Hindlimb muscle (tissue), 1 donor: ENCODE results near the gene ALOX15. TPM values are rescaled to one million over a fixed set of nuclear protein-coding genes. Genes with fewer than 3 reads are reported as not detected.
"Not testable (repeated sequence)": the region's sequence is repeated elsewhere in the genome, so short reads cannot be mapped to it uniquely, and the experiment has no call there.

Source experiments
- DNase-seq: peaks from one replicate; pipeline ENCODE4 v3.0.0-alpha.2; 2013
- polyA plus RNA-seq: library from polyadenylated mRNA; unstranded; fragments of 120-200 nt; gene quantifications from one replicate; pipeline ENCODE4 v1.2.1, GENCODE V29; 2013; ENCODE audit not compliant: insufficient read length

The ALOX15 gene
- 0.14 TPM for polyA plus RNA-seq

GRCh38 chr17:4641297-4642195, at the start of gene ALOX15:
TSS of gene ALOX15 (minus strand) at chr17:4641678. CDS start at chr17:4641651, 27 bp downstream.
- no peak for DNase-seq

GRCh38 chr17:4690745-4691144, 49.3 kb upstream of the ALOX15 start:
- DNase-seq = no peak

GRCh38 chr17:4689872-4690271, 48.4 kb upstream of the ALOX15 start:
- DNase-seq = not testable (repeated sequence)

GRCh38 chr17:4683739-4684138, 42.3 kb upstream of the ALOX15 start:
- DNase-seq = peak; percentile 59

GRCh38 chr17:4679658-4680057, 38.2 kb upstream of the ALOX15 start:
- no peak for DNase-seq

- DNase-seq = no peak
Observed at GRCh38 chr17:4678448-4679026, 37.1 kb upstream of the ALOX15 start.

GRCh38 chr17:4676791-4677190, 35.3 kb upstream of the ALOX15 start:
- DNase-seq = no peak

GRCh38 chr17:4675791-4676190, 34.3 kb upstream of the ALOX15 start:
- DNase-seq = no peak

- DNase-seq = no peak
Observed at GRCh38 chr17:4674685-4674998, 33.2 kb upstream of the ALOX15 start.

- no peak for DNase-seq
Observed at GRCh38 chr17:4673986-4674684, 32.7 kb upstream of the ALOX15 start.

GRCh38 chr17:4673169-4673568, 31.7 kb upstream of the ALOX15 start:
- no peak for DNase-seq

- DNase-seq = no peak
Observed at GRCh38 chr17:4672751-4673150, 31.3 kb upstream of the ALOX15 start.

GRCh38 chr17:4672055-4672630, 30.7 kb upstream of the ALOX15 start:
- DNase-seq = no peak

- DNase-seq = no peak
Observed at GRCh38 chr17:4667166-4667565, 25.7 kb upstream of the ALOX15 start.

GRCh38 chr17:4666296-4666695, 24.8 kb upstream of the ALOX15 start:
- DNase-seq = no peak

- no peak for DNase-seq
Observed at GRCh38 chr17:4665027-4665426, 23.5 kb upstream of the ALOX15 start.

GRCh38 chr17:4664230-4664629, 22.8 kb upstream of the ALOX15 start:
- DNase-seq = no peak

GRCh38 chr17:4663711-4664110, 22.2 kb upstream of the ALOX15 start:
- DNase-seq = no peak

- DNase-seq = no peak
Observed at GRCh38 chr17:4658478-4659305, 17.2 kb upstream of the ALOX15 start.

- DNase-seq = no peak
Observed at GRCh38 chr17:4657678-4658077, 16.2 kb upstream of the ALOX15 start.

GRCh38 chr17:4655933-4656332, 14.5 kb upstream of the ALOX15 start:
- not testable (repeated sequence) for DNase-seq

- DNase-seq = no peak
Observed at GRCh38 chr17:4652997-4653396, 11.5 kb upstream of the ALOX15 start.
